ENCODE results near the gene FXYD6.

The FXYD6 gene

DNA sequence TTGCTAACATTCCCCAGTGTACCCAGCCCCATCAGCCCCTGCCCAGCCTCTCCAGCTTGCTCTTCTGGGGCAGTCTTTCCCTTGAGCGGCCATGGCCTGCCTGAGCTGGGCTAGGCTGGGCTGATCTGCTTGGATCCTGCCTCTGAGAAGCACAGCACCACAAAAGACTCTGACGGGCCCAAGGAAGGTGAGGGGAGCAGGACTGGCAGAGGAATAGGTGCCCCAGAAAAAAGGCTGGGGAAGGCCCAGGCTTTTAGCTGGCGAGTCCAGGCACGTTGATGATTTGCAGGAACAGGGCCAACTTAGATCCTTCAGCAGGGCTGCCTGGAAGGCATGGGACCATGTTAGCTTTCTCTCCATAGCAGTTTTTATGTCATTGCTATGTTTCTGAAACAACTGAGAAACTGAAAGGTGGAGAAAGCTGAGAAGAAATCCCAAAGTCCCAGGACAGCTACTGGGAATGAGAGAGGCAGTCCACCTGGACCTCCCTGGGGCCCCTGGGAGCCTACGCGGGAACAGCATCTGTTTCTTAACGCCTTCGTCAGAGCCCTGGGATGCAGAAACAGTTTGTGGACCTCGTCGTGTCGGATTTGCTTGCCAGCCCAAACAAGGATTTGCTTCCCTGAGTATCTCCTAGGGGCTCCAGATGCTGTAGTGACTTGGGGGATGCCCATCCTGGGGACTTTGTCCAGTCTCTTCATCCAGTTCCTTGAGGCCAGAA, 24.4 kb upstream of the FXYD6 start:
- TF ChIP-seq, protein P1, sequence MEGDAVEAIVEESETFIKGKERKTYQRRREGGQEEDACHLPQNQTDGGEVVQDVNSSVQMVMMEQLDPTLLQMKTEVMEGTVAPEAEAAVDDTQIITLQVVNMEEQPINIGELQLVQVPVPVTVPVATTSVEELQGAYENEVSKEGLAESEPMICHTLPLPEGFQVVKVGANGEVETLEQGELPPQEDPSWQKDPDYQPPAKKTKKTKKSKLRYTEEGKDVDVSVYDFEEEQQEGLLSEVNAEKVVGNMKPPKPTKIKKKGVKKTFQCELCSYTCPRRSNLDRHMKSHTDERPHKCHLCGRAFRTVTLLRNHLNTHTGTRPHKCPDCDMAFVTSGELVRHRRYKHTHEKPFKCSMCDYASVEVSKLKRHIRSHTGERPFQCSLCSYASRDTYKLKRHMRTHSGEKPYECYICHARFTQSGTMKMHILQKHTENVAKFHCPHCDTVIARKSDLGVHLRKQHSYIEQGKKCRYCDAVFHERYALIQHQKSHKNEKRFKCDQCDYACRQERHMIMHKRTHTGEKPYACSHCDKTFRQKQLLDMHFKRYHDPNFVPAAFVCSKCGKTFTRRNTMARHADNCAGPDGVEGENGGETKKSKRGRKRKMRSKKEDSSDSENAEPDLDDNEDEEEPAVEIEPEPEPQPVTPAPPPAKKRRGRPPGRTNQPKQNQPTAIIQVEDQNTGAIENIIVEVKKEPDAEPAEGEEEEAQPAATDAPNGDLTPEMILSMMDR (IDR thresholded peaks at IDR 0.05; ENCODE audit: borderline replicate concordance, insufficient read depth, low read depth, low read length) = no peak
- no peak overlapping the region for H3K4me3 ChIP-seq (ENCODE audit: low read depth, low read length)

DNA sequence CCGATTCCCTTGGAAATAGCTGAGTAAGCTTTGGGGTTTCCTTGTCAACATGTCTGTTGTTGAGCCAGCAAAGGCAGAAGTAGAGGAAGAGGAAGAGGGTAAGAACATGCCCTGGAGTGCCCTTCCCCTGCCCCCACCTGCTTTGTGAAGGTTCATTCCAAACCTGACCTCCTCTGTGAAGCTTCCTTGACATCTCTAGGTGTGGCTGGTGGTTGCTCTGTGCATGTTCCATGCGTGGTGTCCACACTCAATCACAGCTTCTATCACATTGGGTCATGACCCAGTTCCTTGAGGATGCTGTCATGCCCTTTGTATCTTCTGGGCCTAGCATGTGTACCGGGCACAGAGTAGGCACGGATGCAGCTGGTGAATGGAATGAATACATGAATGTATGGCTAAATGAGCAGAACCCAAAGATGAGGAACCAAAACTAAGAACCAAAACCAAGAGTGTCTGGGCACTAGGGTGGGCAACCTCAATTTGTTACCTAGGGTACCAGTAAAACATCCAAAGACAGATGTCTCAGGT, 23.7 kb upstream of the FXYD6 start:
- H3K4me3 ChIP-seq (ENCODE audit: low read depth, low read length) = no peak overlapping the region

DNA sequence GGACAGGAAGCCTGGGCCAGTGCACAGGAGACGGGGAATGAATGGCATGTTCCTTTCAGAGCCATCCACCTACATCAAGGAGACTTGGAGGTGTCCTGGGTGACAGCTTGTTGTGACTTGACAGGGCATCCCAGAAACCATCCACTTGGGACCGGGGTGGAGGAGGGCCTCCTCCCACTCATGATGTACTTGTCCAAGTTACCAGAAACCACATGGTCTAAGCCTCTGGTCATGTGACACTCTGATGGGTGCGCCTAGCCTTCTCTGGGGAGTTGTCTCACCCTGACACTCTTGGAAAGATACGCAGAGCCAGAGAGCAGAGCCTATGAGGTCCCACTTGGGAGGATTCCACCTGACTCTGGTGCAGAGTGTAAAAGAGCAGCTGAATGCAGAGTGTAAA, 21.6 kb upstream of the FXYD6 start:
- H3K4me3 ChIP-seq (ENCODE audit: low read depth, low read length) = no peak overlapping the region
- TF ChIP-seq, protein P1 (IDR thresholded peaks at IDR 0.05; ENCODE audit: borderline replicate concordance, insufficient read depth, low read depth, low read length) = no peak

More for the DNA sequence above, 23.7 kb upstream of the FXYD6 start:
- TF ChIP-seq, protein P1 (IDR thresholded peaks at IDR 0.05; ENCODE audit: borderline replicate concordance, insufficient read depth, low read depth, low read length) = no peak

DNA sequence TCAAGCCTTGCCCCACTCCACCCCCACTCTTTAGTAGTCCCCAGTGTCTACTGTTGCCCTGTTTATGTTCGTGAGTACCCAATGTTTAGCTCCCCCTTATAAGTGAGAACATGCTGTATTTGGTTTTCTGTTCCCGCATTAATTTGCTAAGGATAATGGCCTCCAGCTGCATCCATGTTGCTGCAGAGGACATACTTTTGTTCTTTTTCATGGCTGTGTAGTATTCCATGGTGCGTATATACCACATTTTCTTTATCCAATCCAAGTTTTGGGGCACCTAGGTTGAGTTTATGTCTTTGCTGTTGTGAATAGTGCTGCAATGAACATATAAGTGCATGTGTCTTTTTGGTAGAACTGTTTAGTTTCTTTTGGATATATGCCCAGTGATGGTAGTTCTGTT, 16.2 kb upstream of the FXYD6 start:
- no peak overlapping the region for H3K4me3 ChIP-seq (ENCODE audit: low read depth, low read length)
- TF ChIP-seq, protein P1 (IDR thresholded peaks at IDR 0.05; ENCODE audit: borderline replicate concordance, insufficient read depth, low read depth, low read length) = no peak

DNA sequence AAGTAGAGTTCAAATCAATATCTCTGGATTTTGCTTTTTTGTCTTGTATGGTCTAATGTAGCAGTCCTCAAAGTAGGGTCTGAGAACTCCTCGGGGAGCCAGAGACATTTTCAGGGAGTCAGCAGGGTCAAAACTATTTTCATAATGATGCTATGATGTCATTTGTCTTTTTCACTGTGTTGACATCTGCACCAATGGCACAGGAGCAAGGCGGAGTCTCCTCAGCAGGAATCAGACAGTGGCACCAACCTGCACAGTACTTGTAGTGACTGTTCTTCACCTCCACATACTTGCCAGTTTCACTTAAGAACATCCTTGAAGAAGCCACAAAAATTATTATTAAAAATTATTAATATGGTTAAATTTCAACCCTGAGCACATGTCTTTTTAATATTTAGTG, 14.9 kb upstream of the FXYD6 start:
- TF ChIP-seq, protein P1 (IDR thresholded peaks at IDR 0.05; ENCODE audit: borderline replicate concordance, insufficient read depth, low read depth, low read length) = no peak
- H3K4me3 ChIP-seq (ENCODE audit: low read depth, low read length) = no peak overlapping the region

DNA sequence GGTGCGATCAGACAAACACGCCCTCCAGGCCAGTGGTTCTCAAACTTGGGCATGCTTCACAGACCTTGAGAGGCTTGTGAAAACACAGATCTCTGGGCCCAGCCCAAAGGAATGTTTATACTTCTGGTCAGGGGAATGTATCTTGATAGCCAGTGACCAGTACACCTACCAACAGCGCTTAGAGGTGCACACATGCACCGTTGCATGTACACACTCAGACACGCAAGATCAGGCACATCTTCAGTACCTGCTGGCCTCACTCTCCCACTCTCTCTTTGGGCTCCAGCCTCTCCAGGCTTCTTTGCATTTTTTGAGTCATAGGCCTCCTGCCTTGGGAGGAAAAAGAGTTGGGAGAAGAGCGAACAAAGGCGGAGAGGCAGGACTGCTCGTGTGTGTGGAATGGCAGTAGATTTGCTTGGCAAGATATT, 11.7 kb upstream of the FXYD6 start:
- no peak overlapping the region for H3K4me3 ChIP-seq (ENCODE audit: low read depth, low read length)
- TF ChIP-seq, protein P1 (IDR thresholded peaks at IDR 0.05; ENCODE audit: borderline replicate concordance, insufficient read depth, low read depth, low read length) = no peak
